H1 (cell line): ENCODE data around the gene IL1RAPL1. TPM values are rescaled to one million over a fixed set of nuclear protein-coding genes. Genes with fewer than 3 reads are reported as not detected.

ENCODE experiments used
- CTCF ChIA-PET: fragments of 300-600 bp; sonication (Branson Sonifier 250); formaldehyde crosslinking; loops from one replicate; lab custom pipeline; 2021; ENCODE audit not compliant: partially characterized antibody; lab: Charles Lee
- POLR2A ChIA-PET: fragments of 300-600 bp; sonication (Branson Sonifier 250); formaldehyde crosslinking; loops from one replicate; lab custom pipeline; 2021; ENCODE audit warnings: inconsistent platforms; ENCODE audit not compliant: partially characterized antibody; lab: Charles Lee
- DNase-seq, 2 experiments: peaks; one replicate each; pipeline versions ENCODE4 v3.0.0 to v3.0.0-alpha.2; 2010 to 2022; ENCODE audit warnings: low spot score in 2 of 2, low read depth in 1 of 2, mixed read lengths in 1 of 2
- FAIRE-seq: peaks from 2 replicates; lab custom pipeline; 2011; peaks lifted over from hg19 to GRCh38; lab: Jason Lieb, UNC
- H2AFZ ChIP-seq: 2 replicates; pipeline ENCODE4 v1.8.1; 2012; ENCODE audit warnings: low read length, inconsistent platforms
- H2AK5ac ChIP-seq: 2 replicates; pipeline ENCODE4 v1.6.1; 2013; ENCODE audit warnings: low read depth, low read length
- H2BK120ac ChIP-seq: replicated peaks from 2 replicates; pipeline ENCODE3; 2013; ENCODE audit warnings: low read depth, low read length, inconsistent platforms
- H2BK12ac ChIP-seq: 2 replicates; pipeline ENCODE4 v1.6.1; 2013; ENCODE audit warnings: low read depth, low read length
- H2BK15ac ChIP-seq: 2 replicates; pipeline ENCODE4 v1.6.1; 2013; ENCODE audit warnings: low read length
- H2BK20ac ChIP-seq: 2 replicates; pipeline ENCODE4 v1.6.1; 2013; ENCODE audit warnings: low read length
- H2BK5ac ChIP-seq: 2 replicates; pipeline ENCODE4 v1.6.1; 2013; ENCODE audit warnings: low read depth, low read length
- H3K14ac ChIP-seq: 2 replicates; pipeline ENCODE4 v1.6.1; 2013; ENCODE audit warnings: inconsistent platforms; ENCODE audit not compliant: insufficient read length
- H3K18ac ChIP-seq: 2 replicates; pipeline ENCODE4 v1.6.1; 2013; ENCODE audit warnings: low read length; ENCODE audit errors: extremely low read depth
- H3K23ac ChIP-seq: 2 replicates; pipeline ENCODE4 v1.6.1; 2013; ENCODE audit warnings: inconsistent platforms; ENCODE audit not compliant: insufficient read length
- H3K23me2 ChIP-seq: 2 replicates; pipeline ENCODE4 v1.6.1; 2013; ENCODE audit warnings: low read depth, low read length
- H3K27ac ChIP-seq: 2 replicates; pipeline ENCODE4 v1.6.1; 2011; ENCODE audit warnings: low read depth, low read length, inconsistent platforms
- H3K27me3 ChIP-seq, 4 experiments: replicated peaks in 1 of 4; 1 replicate in 1 of 4; 2 replicates in 3 of 4; pipeline versions ENCODE4 v1.6.1 to v1.8.1; 2011 to 2013; ENCODE audit warnings: low read length in 3 of 4, mild to moderate bottlenecking in 3 of 4, inconsistent platforms in 2 of 4, mixed read lengths in 2 of 4, moderate library complexity in 1 of 4; ENCODE audit not compliant: control insufficient read depth in 3 of 4, insufficient read depth in 3 of 4; ENCODE audit errors: extremely low read depth in 1 of 4
- H3K36me3 ChIP-seq, 4 experiments: 2 replicates each; pipeline versions ENCODE4 v1.6.1 to v1.8.1; 2011 to 2013; ENCODE audit warnings: mild to moderate bottlenecking in 4 of 4, low read length in 3 of 4, moderate library complexity in 2 of 4, control low read depth in 1 of 4, inconsistent platforms in 1 of 4; ENCODE audit not compliant: insufficient read depth in 4 of 4, control insufficient read depth in 2 of 4
- H3K4ac ChIP-seq: replicated peaks from 2 replicates; pipeline ENCODE3; 2013; ENCODE audit warnings: low read length, low read depth, mixed read lengths, inconsistent platforms; ENCODE audit not compliant: insufficient read length
- H3K4me1 ChIP-seq, 4 experiments: replicated peaks in 1 of 4; 1 replicate in 1 of 4; 2 replicates in 3 of 4; pipeline versions ENCODE4 v1.6.1 to v1.8.1; 2011 to 2013; ENCODE audit warnings: low read length in 3 of 4, inconsistent platforms in 2 of 4, mixed read lengths in 1 of 4; ENCODE audit not compliant: insufficient read depth in 4 of 4, control insufficient read depth in 3 of 4
- H3K4me2 ChIP-seq, 2 experiments: 2 replicates each; pipeline versions ENCODE4 v1.6.1 to v1.8.1; 2011 to 2013; ENCODE audit warnings: low read depth in 2 of 2, low read length in 2 of 2, control low read depth in 1 of 2, inconsistent platforms in 1 of 2, mild to moderate bottlenecking in 1 of 2; ENCODE audit not compliant: insufficient read depth in 1 of 2
- H3K4me3 ChIP-seq, 4 experiments: fragments of 200-600, 300-600 bp in 1 of 4; sonication (generic), shearing (Covaris generic), sonication (Bioruptor Twin) in 1 of 4; 2 replicates each; pipeline versions ENCODE4 v1.5.1 to v1.8.1; 2011 to 2016; ENCODE audit warnings: low read length in 4 of 4, low read depth in 3 of 4, control low read depth in 2 of 4, inconsistent platforms in 2 of 4, mild to moderate bottlenecking in 2 of 4, mixed read lengths in 1 of 4, moderate library complexity in 1 of 4; ENCODE audit not compliant: insufficient read depth in 2 of 4; ENCODE audit errors: extremely low read depth in 1 of 4
- H3K56ac ChIP-seq: replicated peaks from 2 replicates; pipeline ENCODE3; 2013; ENCODE audit warnings: low read depth, mild to moderate bottlenecking, mixed read lengths, low read length, inconsistent platforms; ENCODE audit not compliant: insufficient read length
- H3K79me1 ChIP-seq: 2 replicates; pipeline ENCODE4 v1.6.1; 2013; ENCODE audit warnings: low read depth, low read length, control low read depth
- H3K79me2 ChIP-seq, 2 experiments: 2 replicates each; pipeline versions ENCODE4 v1.6.1 to v1.8.1; 2012 to 2013; ENCODE audit warnings: low read length in 2 of 2, mild to moderate bottlenecking in 2 of 2, inconsistent platforms in 1 of 2; ENCODE audit not compliant: insufficient read depth in 2 of 2, control insufficient read depth in 1 of 2
- H3K9ac ChIP-seq, 4 experiments: replicated peaks in 1 of 4; 1 replicate in 1 of 4; 2 replicates in 3 of 4; pipeline versions ENCODE4 v1.6.1 to v1.8.1; 2011 to 2013; ENCODE audit warnings: low read depth in 3 of 4, low read length in 3 of 4, control low read depth in 2 of 4, mild to moderate bottlenecking in 2 of 4, moderate library complexity in 2 of 4, inconsistent platforms in 1 of 4; ENCODE audit errors: extremely low read depth in 1 of 4
- H3K9me3 ChIP-seq, 2 experiments: 2 replicates each; pipeline versions ENCODE4 v1.6.1 to v1.8.1; 2012 to 2013; ENCODE audit warnings: mild to moderate bottlenecking in 2 of 2, moderate library complexity in 2 of 2, control low read depth in 1 of 2, inconsistent platforms in 1 of 2, low read depth in 1 of 2, low read length in 1 of 2, mixed read lengths in 1 of 2; ENCODE audit not compliant: insufficient read depth in 2 of 2
- H4K20me1 ChIP-seq, 2 experiments: replicated peaks in 1 of 2; 2 replicates each; pipeline versions ENCODE3 to v1.8.1; 2011 to 2013; ENCODE audit warnings: inconsistent platforms in 2 of 2, low read length in 2 of 2, mild to moderate bottlenecking in 1 of 2; ENCODE audit not compliant: insufficient read depth in 2 of 2, control insufficient read depth in 1 of 2
- H4K5ac ChIP-seq: 2 replicates; pipeline ENCODE4 v1.6.1; 2013; ENCODE audit warnings: low read length, low read depth, mixed read lengths, inconsistent platforms; ENCODE audit not compliant: insufficient read length
- H4K8ac ChIP-seq: 2 replicates; pipeline ENCODE4 v1.8.0; 2013; ENCODE audit warnings: mild to moderate bottlenecking, moderate library complexity, low read length, inconsistent platforms; ENCODE audit not compliant: insufficient read depth; ENCODE audit errors: extremely low read depth
- H4K91ac ChIP-seq: replicated peaks from 2 replicates; pipeline ENCODE3; 2013; ENCODE audit warnings: low read length, mixed read lengths, inconsistent platforms; ENCODE audit not compliant: insufficient read length
- ASH2L ChIP-seq: fragments of 200-600, 300-600 bp; sonication (generic); IDR thresholded peaks from one replicate; pipeline ENCODE4 v1.7.1; 2017; ENCODE audit warnings: low read length
- CBX8 ChIP-seq: fragments of 300-800, 300-1000 bp; sonication (generic); IDR thresholded peaks from 2 replicates; pipeline ENCODE4 v1.7.1; 2016; ENCODE audit warnings: low read depth, low read length, borderline replicate concordance
- EZH2 ChIP-seq: fragments of 200-600 bp; sonication (generic); IDR thresholded peaks from 2 replicates; pipeline ENCODE4 v1.7.1; 2012; ENCODE audit warnings: low read depth, mild to moderate bottlenecking, moderate library complexity, low read length, inconsistent platforms; ENCODE audit not compliant: severe bottlenecking
- NRF1 ChIP-seq: IDR thresholded peaks from 2 replicates; pipeline ENCODE4 v1.6.1; 2011; ENCODE audit warnings: mild to moderate bottlenecking, low read depth, low read length, improper control_type of control experiment
- RBBP5 ChIP-seq: IDR thresholded peaks from 2 replicates; pipeline ENCODE4 v1.7.1; 2012; ENCODE audit warnings: low read depth, mild to moderate bottlenecking, inconsistent platforms, low read length, moderate library complexity, borderline replicate concordance
- SIN3A ChIP-seq, 2 experiments: IDR thresholded peaks in 1 of 2; conservative IDR thresholded peaks in 1 of 2; 2 replicates each; pipeline ENCODE4 v1.6.1; 2011 to 2012; ENCODE audit warnings: low read length in 2 of 2, improper control_type of control experiment in 1 of 2, low read depth in 1 of 2, mild to moderate bottlenecking in 1 of 2
- TEAD4 ChIP-seq: IDR thresholded peaks from 2 replicates; pipeline ENCODE4 v1.6.1; 2012; ENCODE audit warnings: low read depth, low read length, inconsistent platforms, mixed read lengths
- WGBS, 2 experiments: shearing (Covaris generic) in 1 of 2; methylation state at CpG; one replicate each; pipeline versions ENCODE4 v1.1.6 to v1.1.7; 2013 to 2015; ENCODE audit warnings: low lambda C conversion rate in 2 of 2, mixed read lengths in 2 of 2, inconsistent platforms in 1 of 2, low coverage in 1 of 2, missing lambda C conversion rate in 1 of 2; ENCODE audit not compliant: insufficient replicate concordance in 2 of 2, insufficient coverage in 1 of 2, insufficient read length in 1 of 2; ENCODE audit errors: extremely low coverage in 1 of 2, missing lambda C conversion rate in 1 of 2; 5-methylcytosine and 5-hydroxymethylcytosine counted together
- polyA plus RNA-seq, 7 experiments: library from polyadenylated mRNA; depleted of rRNA in 3 of 7; stranded (reverse) in 5 of 7; unstranded in 2 of 7; fragments of >200 nt in 5 of 7; fragments of 200-250 nt in 2 of 7; gene quantifications; 1 replicate in 5 of 7; 2 replicates in 1 of 7; 4 replicates in 1 of 7; pipeline versions ENCODE4 v1.2.1 to v1.2.3, GENCODE V29; 2011 to 2013; ENCODE audit warnings: missing spikeins in 2 of 7, mixed read lengths in 2 of 7
- total RNA-seq: library from RNA; stranded (reverse); fragmentation: NEBNext Ultra II Directional; extraction: Animal tissue kit (Norgen Biotek cat#: 25700); gene quantifications from 2 replicates; pipeline ENCODE4 v1.2.1, GENCODE V29; 2021
- TF ChIP-seq, protein P1 (sequence below): IDR thresholded peaks from 2 replicates; pipeline ENCODE4 v1.6.1; 2012; ENCODE audit warnings: low read length, inconsistent platforms

Gene IL1RAPL1
- total and polyA plus RNA-seq, 2 of the 8 experiments (the other 6 are each of a cell fraction or from before 2014, with no cell fraction given) = 0.11 to 0.35 TPM

DNA sequence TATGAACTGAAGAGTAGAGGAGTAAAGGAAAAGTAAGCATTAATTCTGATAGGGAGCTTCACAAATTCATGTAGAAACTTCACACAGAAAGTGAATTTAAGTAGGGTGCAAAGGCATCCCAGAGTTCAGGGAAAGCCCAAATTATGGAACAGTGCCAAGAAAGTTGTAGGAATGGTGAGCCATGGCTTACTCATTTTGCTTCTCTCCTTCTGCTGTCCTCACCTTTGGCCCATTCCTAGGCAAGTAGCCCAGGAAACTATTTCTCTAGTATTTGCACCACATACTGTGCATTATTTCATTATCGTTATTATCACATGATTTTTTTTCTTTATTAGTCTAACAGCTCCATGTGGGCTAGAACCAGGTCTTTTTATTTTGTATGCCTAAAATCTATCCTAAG is 34.9 kb upstream of the IL1RAPL1 start:
- H3K79me2 ChIP-seq = no peaks in the 10 kb centered on the region
- no peak overlapping the region for H4K91ac ChIP-seq
- H3K23ac ChIP-seq = no peak overlapping the region
- no peaks in the 10 kb centered on the region for H4K20me1 ChIP-seq
- H2BK20ac ChIP-seq = no peak overlapping the region
- no peak overlapping the region for H3K14ac ChIP-seq
- H3K79me1 ChIP-seq = no peaks in the 10 kb centered on the region
- no peaks in the 10 kb centered on the region for H3K27me3 ChIP-seq
- H2AK5ac ChIP-seq = no peak overlapping the region
- no peak overlapping the region for H2BK5ac ChIP-seq
- no peak overlapping the region for H3K56ac ChIP-seq
- H2BK12ac ChIP-seq = no peak overlapping the region
- H3K27ac ChIP-seq = no peak overlapping the region
- H2BK15ac ChIP-seq = no peak overlapping the region
- H3K18ac ChIP-seq = no peak overlapping the region
- no peaks in the 10 kb centered on the region for H3K23me2 ChIP-seq
- H2BK120ac ChIP-seq = no peak overlapping the region
- no peak overlapping the region for H2AFZ ChIP-seq
- H3K9ac ChIP-seq = no peak overlapping the region
- H3K4me1 ChIP-seq = no peaks in the 10 kb centered on the region
- no peak overlapping the region for H3K4me2 ChIP-seq
- ChIA-PET POLR2A (no interaction called here), CTCF (interaction anchor here (1.0 to 1.1 kb wide), 2 partner anchors 19 to 47 kb away, joined by 3 read pairs; no protein-coding TSS in a partner anchor)
- H4K8ac ChIP-seq = no peak overlapping the region
- DNase-seq (no peak), FAIRE-seq (no peak)
- no peak overlapping the region for H3K4me3 ChIP-seq
- WGBS, 2 experiments = 91% methylated on average over 1 of the region's 1 CpG; no CpG with 5 or more reads in 1 of the 2 experiments
- no peak overlapping the region for H3K4ac ChIP-seq
- H3K36me3 ChIP-seq = no peaks in the 10 kb centered on the region
- peaks cover 0 to 5% of the 10 kb centered on the region in 2 experiments; a peak in 1 of 4 replicates for H3K9me3 ChIP-seq
- no peak overlapping the region for H4K5ac ChIP-seq
- TF ChIP-seq, protein P1, sequence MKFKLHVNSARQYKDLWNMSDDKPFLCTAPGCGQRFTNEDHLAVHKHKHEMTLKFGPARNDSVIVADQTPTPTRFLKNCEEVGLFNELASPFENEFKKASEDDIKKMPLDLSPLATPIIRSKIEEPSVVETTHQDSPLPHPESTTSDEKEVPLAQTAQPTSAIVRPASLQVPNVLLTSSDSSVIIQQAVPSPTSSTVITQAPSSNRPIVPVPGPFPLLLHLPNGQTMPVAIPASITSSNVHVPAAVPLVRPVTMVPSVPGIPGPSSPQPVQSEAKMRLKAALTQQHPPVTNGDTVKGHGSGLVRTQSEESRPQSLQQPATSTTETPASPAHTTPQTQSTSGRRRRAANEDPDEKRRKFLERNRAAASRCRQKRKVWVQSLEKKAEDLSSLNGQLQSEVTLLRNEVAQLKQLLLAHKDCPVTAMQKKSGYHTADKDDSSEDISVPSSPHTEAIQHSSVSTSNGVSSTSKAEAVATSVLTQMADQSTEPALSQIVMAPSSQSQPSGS = no peak
- TF ChIP-seq TEAD4 (no peak), RBBP5 (no peak), NRF1 (no peak), SIN3A (conservative IDR thresholded peaks at IDR 0.05 in 1 of 2, IDR thresholded peaks at IDR 0.05 in 1 of 2; ENCODE audit: low read depth in 1 of 2, low read length in 2 of 2) (no peak), CBX8 (no peak), EZH2 (no peak), ASH2L (no peak)
